GM13977 (cell line): ENCODE results near the gene PRSS33.

Source experiments
- DNase-seq: peaks from one replicate; pipeline ENCODE4 v3.0.0; 2012; ENCODE audit warnings: low spot score
- CTCF ChIP-seq: IDR thresholded peaks from 2 replicates; pipeline ENCODE4 v1.5.1; 2012; ENCODE audit warnings: mild to moderate bottlenecking, control low read depth; ENCODE audit not compliant: insufficient read depth; ENCODE audit errors: extremely low read depth, missing control alignments
- in situ Hi-C: fragments of 300-500 bp; cut with MboI; formaldehyde crosslinking; loops from one replicate; pipeline ENCODE4 v1.12.0; 2022; ENCODE audit warnings: low sequenced_read_pairs, low pct_unique_long_range_greater_than_20kb, mixed read lengths, inconsistent platforms; ENCODE audit not compliant: unreplicated experiment

Gene PRSS33

GRCh38 chr16:2737895-2738418 is 49.4 kb downstream of the PRSS33 start:
- no peak for TF ChIP-seq CTCF
- no peak for DNase-seq
- in situ Hi-C loops = no loop called here

GRCh38 chr16:2737238-2737605 is 50.1 kb downstream of the PRSS33 start:
- no peak for TF ChIP-seq CTCF
- in situ Hi-C loops = no loop called here
- DNase-seq = no peak

- in situ Hi-C loops = no loop called here
- no peak for TF ChIP-seq CTCF
Observed at GRCh38 chr16:2736476-2737237, 50.7 kb downstream of the PRSS33 start.

GRCh38 chr16:2734844-2735515 is 52.4 kb downstream of the PRSS33 start:
- no peak for DNase-seq
- no peak for TF ChIP-seq CTCF
- in situ Hi-C loops = no loop called here

More at GRCh38 chr16:2736476-2737237, 50.7 kb downstream of the PRSS33 start:
- no peak for DNase-seq
